HepG2 (cell line): ENCODE measurements around the gene NUP58. TPM values are rescaled to one million over a fixed set of nuclear protein-coding genes. Genes with fewer than 3 reads are reported as not detected.

Experiments used
- GATAD1 ChIP-seq: IDR thresholded peaks from 2 replicates; pipeline ENCODE4 v1.6.1; 2016; ENCODE audit warnings: missing genetic modification reagents, missing compliant biosample characterization
- MAZ ChIP-seq, 2 experiments: sonication (generic) in 1 of 2; formaldehyde crosslinking in 1 of 2; IDR thresholded peaks; 2 replicates each; pipeline versions ENCODE4 v1.5.0 to v1.6.1; 2012 to 2020; ENCODE audit warnings: low read depth in 2 of 2, mild to moderate bottlenecking in 2 of 2, borderline replicate concordance in 1 of 2, improper control_type of control experiment in 1 of 2, low read length in 1 of 2, missing genetic modification reagents in 1 of 2, moderate library complexity in 1 of 2
- ZFP82 ChIP-seq: sonication (generic); formaldehyde crosslinking; IDR thresholded peaks from 2 replicates; pipeline ENCODE4 v1.5.1; 2020; ENCODE audit warnings: mild to moderate bottlenecking, missing genetic modification reagents, borderline replicate concordance
- ZNF205 ChIP-seq: IDR thresholded peaks from 2 replicates; pipeline ENCODE4 v1.6.1; 2018; ENCODE audit warnings: missing biosample characterization, missing genetic modification reagents
- polyA plus RNA-seq, 8 experiments: library from polyadenylated mRNA; depleted of rRNA in 3 of 8; stranded (reverse) in 7 of 8; unstranded in 1 of 8; fragments of >200 nt; fragmentation: Illumina TruSeq in 4 of 8; extraction: Trizol in 4 of 8; gene quantifications; 2 replicates each; pipeline versions ENCODE4 v1.2.1 to v1.2.3, GENCODE V29; 2011 to 2016; ENCODE audit warnings: low read depth in 4 of 8, missing spikeins in 1 of 8, mixed read lengths in 1 of 8; ENCODE audit not compliant: insufficient read depth in 1 of 8
- total RNA-seq, 5 experiments: library from RNA; depleted of rRNA; stranded (reverse); fragments of >200 nt; fragmentation: Illumina TruSeq; extraction: Trizol; gene quantifications; 2 replicates each; pipeline ENCODE4 v1.2.3, GENCODE V29; 2016; ENCODE audit warnings: low read depth in 1 of 5
- TF ChIP-seq, protein P1 (sequence below): IDR thresholded peaks from 2 replicates; pipeline ENCODE4 v1.6.1; 2016; ENCODE audit warnings: mild to moderate bottlenecking
- TF ChIP-seq, protein P2 (sequence below): sonication (generic); formaldehyde crosslinking; IDR thresholded peaks from 2 replicates; pipeline ENCODE4 v1.4.0; 2020; ENCODE audit warnings: missing genetic modification reagents
- TF ChIP-seq, protein P3 (sequence below): sonication (generic); formaldehyde crosslinking; IDR thresholded peaks from 2 replicates; pipeline ENCODE4 v1.5.1; 2020; ENCODE audit warnings: mild to moderate bottlenecking, missing genetic modification reagents, moderate library complexity
- TF ChIP-seq, protein P4 (sequence below): IDR thresholded peaks from 2 replicates; pipeline ENCODE4 v1.6.1; 2016; ENCODE audit warnings: missing compliant biosample characterization, missing genetic modification reagents, borderline replicate concordance
- TF ChIP-seq, protein P5 (sequence below): sonication (generic); formaldehyde crosslinking; IDR thresholded peaks from one replicate; pipeline ENCODE4 v1.5.1; 2020; ENCODE audit warnings: mild to moderate bottlenecking, missing genetic modification reagents; ENCODE audit errors: not compliant biosample characterization

Gene NUP58
- total and polyA plus RNA-seq, 2 of the 13 experiments (the other 11 are each of a cell fraction or from before 2014, with no cell fraction given), result 45.4 to 46.5 TPM

DNA sequence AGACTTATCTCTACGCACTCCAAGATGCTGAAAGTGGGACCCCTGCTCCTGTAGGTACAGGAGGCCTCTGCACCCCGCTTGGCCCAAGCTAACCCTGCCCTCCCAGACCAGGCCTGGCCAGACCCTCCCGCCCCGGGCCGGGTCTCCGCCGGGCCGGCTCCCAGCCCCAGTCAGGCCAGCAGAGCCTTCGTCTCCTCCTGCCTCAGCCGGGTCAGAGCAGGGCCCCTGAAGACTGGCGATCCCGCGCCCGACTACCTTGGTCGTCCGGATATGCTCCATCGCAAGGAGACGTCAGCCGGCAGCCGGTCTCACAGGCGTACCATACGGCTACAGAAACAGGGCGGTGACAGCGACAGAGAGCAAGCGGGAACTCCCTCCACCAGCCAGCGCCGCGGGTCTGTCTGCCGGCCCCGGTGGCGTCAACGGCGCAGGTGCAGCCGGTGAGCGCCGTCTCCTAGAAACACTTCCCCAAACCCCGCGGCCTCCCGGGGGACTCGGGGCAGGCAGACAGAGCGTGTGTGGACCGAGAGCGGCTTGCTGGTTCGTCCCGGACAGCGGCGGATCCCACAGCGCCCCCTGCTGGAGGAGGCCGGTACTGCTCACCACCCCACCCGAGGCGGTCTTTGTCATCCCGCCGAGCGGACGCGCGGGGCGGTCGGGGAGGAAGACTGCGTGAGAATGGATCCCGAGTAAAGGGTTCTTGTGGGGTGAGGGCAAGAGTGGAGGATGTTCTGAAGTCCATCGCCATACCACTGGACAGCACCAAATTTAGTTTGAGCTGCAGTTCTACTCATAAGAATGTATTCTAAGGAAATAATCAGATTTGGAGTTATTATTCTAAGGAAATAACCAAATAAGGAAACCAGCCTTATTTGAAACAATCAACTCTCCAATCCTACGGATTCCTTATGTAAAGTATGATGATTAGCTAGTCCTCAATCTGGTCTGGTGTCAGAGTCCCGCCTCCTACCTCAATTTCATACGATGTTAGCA, 14.2 kb upstream of the NUP58 start, which contains the start of gene MTMR6 (continued):
- TF ChIP-seq, protein P1, sequence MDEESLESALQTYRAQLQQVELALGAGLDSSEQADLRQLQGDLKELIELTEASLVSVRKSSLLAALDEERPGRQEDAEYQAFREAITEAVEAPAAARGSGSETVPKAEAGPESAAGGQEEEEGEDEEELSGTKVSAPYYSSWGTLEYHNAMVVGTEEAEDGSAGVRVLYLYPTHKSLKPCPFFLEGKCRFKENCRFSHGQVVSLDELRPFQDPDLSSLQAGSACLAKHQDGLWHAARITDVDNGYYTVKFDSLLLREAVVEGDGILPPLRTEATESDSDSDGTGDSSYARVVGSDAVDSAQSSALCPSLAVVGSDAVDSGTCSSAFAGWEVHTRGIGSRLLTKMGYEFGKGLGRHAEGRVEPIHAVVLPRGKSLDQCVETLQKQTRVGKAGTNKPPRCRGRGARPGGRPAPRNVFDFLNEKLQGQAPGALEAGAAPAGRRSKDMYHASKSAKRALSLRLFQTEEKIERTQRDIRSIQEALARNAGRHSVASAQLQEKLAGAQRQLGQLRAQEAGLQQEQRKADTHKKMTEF (CRISPR knock-in tag), result peak; percentile 48; the same call in 1 of the 2 replicates
- TF ChIP-seq MAZ (IDR thresholded peaks at IDR 0.05; ENCODE audit: borderline replicate concordance, low read depth, low read length) (0 out of 2 replicates have a peak, but pooled peaks have one; percentile 51), MAZ (CRISPR knock-in tag; IDR thresholded peaks at IDR 0.05; ENCODE audit: low read depth) (no peak; the same call in 1 of the 2 replicates), ZNF205 (CRISPR knock-in tag) (no peak), GATAD1 (CRISPR knock-in tag) (peak; percentile 87), ZFP82 (CRISPR knock-in tag) (peak; percentile 38; the same call in 1 of the 2 replicates)
- TF ChIP-seq, protein P2, sequence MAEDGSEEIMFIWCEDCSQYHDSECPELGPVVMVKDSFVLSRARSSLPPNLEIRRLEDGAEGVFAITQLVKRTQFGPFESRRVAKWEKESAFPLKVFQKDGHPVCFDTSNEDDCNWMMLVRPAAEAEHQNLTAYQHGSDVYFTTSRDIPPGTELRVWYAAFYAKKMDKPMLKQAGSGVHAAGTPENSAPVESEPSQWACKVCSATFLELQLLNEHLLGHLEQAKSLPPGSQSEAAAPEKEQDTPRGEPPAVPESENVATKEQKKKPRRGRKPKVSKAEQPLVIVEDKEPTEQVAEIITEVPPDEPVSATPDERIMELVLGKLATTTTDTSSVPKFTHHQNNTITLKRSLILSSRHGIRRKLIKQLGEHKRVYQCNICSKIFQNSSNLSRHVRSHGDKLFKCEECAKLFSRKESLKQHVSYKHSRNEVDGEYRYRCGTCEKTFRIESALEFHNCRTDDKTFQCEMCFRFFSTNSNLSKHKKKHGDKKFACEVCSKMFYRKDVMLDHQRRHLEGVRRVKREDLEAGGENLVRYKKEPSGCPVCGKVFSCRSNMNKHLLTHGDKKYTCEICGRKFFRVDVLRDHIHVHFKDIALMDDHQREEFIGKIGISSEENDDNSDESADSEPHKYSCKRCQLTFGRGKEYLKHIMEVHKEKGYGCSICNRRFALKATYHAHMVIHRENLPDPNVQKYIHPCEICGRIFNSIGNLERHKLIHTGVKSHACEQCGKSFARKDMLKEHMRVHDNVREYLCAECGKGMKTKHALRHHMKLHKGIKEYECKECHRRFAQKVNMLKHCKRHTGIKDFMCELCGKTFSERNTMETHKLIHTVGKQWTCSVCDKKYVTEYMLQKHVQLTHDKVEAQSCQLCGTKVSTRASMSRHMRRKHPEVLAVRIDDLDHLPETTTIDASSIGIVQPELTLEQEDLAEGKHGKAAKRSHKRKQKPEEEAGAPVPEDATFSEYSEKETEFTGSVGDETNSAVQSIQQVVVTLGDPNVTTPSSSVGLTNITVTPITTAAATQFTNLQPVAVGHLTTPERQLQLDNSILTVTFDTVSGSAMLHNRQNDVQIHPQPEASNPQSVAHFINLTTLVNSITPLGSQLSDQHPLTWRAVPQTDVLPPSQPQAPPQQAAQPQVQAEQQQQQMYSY, result no peak
- TF ChIP-seq, protein P3, sequence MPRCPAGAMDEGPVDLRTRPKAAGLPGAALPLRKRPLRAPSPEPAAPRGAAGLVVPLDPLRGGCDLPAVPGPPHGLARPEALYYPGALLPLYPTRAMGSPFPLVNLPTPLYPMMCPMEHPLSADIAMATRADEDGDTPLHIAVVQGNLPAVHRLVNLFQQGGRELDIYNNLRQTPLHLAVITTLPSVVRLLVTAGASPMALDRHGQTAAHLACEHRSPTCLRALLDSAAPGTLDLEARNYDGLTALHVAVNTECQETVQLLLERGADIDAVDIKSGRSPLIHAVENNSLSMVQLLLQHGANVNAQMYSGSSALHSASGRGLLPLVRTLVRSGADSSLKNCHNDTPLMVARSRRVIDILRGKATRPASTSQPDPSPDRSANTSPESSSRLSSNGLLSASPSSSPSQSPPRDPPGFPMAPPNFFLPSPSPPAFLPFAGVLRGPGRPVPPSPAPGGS (CRISPR knock-in tag), result no peak; the same call in 1 of the 2 replicates
- TF ChIP-seq, protein P4, sequence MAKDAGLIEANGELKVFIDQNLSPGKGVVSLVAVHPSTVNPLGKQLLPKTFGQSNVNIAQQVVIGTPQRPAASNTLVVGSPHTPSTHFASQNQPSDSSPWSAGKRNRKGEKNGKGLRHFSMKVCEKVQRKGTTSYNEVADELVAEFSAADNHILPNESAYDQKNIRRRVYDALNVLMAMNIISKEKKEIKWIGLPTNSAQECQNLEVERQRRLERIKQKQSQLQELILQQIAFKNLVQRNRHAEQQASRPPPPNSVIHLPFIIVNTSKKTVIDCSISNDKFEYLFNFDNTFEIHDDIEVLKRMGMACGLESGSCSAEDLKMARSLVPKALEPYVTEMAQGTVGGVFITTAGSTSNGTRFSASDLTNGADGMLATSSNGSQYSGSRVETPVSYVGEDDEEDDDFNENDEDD (CRISPR knock-in tag), result peak; percentile 54; the same call in 1 of the 2 replicates
- TF ChIP-seq, protein P5, sequence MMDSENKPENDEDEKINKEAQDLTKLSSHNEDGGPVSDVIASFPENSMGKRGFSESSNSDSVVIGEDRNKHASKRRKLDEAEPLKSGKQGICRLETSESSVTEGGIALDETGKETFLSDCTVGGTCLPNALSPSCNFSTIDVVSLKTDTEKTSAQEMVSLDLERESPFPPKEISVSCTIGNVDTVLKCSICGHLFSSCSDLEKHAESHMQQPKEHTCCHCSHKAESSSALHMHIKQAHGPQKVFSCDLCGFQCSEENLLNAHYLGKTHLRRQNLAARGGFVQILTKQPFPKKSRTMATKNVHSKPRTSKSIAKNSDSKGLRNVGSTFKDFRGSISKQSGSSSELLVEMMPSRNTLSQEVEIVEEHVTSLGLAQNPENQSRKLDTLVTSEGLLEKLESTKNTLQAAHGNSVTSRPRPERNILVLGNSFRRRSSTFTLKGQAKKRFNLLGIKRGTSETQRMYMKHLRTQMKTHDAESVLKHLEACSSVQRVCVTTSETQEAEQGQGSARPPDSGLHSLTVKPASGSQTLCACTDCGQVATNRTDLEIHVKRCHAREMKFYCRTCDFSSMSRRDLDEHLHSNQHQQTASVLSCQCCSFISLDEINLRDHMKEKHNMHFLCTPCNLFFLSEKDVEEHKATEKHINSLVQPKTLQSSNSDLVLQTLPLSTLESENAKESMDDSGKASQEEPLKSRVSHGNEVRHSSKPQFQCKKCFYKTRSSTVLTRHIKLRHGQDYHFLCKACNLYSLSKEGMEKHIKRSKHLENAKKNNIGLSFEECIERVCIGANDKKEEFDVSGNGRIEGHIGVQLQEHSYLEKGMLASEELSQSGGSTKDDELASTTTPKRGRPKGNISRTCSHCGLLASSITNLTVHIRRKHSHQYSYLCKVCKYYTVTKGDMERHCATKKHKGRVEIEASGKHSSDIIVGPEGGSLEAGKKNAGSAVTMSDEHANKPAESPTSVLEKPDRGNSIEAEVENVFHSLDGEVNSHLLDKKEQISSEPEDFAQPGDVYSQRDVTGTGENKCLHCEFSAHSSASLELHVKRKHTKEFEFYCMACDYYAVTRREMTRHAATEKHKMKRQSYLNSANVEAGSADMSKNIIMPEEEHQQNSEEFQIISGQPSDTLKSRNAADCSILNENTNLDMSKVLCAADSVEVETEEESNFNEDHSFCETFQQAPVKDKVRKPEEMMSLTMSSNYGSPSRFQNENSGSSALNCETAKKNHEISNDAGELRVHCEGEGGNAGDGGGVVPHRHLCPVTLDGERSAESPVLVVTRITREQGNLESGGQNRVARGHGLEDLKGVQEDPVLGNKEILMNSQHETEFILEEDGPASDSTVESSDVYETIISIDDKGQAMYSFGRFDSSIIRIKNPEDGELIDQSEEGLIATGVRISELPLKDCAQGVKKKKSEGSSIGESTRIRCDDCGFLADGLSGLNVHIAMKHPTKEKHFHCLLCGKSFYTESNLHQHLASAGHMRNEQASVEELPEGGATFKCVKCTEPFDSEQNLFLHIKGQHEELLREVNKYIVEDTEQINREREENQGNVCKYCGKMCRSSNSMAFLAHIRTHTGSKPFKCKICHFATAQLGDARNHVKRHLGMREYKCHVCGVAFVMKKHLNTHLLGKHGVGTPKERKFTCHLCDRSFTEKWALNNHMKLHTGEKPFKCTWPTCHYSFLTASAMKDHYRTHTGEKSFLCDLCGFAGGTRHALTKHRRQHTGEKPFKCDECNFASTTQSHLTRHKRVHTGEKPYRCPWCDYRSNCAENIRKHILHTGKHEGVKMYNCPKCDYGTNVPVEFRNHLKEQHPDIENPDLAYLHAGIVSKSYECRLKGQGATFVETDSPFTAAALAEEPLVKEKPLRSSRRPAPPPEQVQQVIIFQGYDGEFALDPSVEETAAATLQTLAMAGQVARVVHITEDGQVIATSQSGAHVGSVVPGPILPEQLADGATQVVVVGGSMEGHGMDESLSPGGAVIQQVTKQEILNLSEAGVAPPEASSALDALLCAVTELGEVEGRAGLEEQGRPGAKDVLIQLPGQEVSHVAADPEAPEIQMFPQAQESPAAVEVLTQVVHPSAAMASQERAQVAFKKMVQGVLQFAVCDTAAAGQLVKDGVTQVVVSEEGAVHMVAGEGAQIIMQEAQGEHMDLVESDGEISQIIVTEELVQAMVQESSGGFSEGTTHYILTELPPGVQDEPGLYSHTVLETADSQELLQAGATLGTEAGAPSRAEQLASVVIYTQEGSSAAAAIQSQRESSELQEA (CRISPR knock-in tag), result peak; percentile 53
